T-helper 1 cell treated with Interleukin-12 subunit alpha and Interleukin-12 subunit beta and Interleukin-4 antibody, amounts not matched to agents 30 ng/mL and 1 ng/mL, for 36 hours (primary cell): ENCODE data around the gene KRR1. TPM values are rescaled to one million over a fixed set of nuclear protein-coding genes. Genes with fewer than 3 reads are reported as not detected.

ENCODE experiments used
- intact Hi-C: fragments of 100-400 bp; cut with micrococcal nuclease; formaldehyde crosslinking; loops from one replicate; pipeline ENCODE4 v1.15.1; 2024
- total RNA-seq: library from RNA; stranded (reverse); gene quantifications from 2 replicates; pipeline ENCODE4 v1.2.3, GENCODE V29; 2022

Gene KRR1
- total RNA-seq = 79.4 and 83.2 TPM in 2 replicates

GRCh38 chr12:75511116-75512048 is at the start of gene KRR1:
KRR1 (minus strand) TSS chr12:75511609; CDS start chr12:75511597, 12 bp downstream.
- intact Hi-C loops = loop anchor here (1.0 to 10.0 kb wide), 18 partner anchors 16 to 1553 kb away; partner anchors contain the start of genes ATXN7L3B, BBS10, E2F7 and GLIPR1

- intact Hi-C loops = loop anchor here (1.0 kb wide), 1 partner anchor 475 kb away; no protein-coding TSS in a partner anchor
Observed at GRCh38 chr12:75560167-75560566, 48.8 kb upstream of the KRR1 start.

GRCh38 chr12:75558287-75558686 is 46.9 kb upstream of the KRR1 start:
- intact Hi-C loops = no loop called here

- intact Hi-C loops = no loop called here
Observed at GRCh38 chr12:75556311-75556899, 45.0 kb upstream of the KRR1 start.

- intact Hi-C loops = no loop called here
Observed at GRCh38 chr12:75554556-75554880, 43.1 kb upstream of the KRR1 start.

- intact Hi-C loops = no loop called here
Observed at GRCh38 chr12:75553836-75554555, 42.6 kb upstream of the KRR1 start.

- intact Hi-C loops = no loop called here
Observed at GRCh38 chr12:75553398-75553797, 42.0 kb upstream of the KRR1 start.

GRCh38 chr12:75551477-75551876 is 40.1 kb upstream of the KRR1 start:
- intact Hi-C loops = no loop called here

- intact Hi-C loops = no loop called here
Observed at GRCh38 chr12:75550401-75551240, 39.2 kb upstream of the KRR1 start.

- intact Hi-C loops = no loop called here
Observed at GRCh38 chr12:75549989-75550388, 38.6 kb upstream of the KRR1 start.

GRCh38 chr12:75548879-75549278 is 37.5 kb upstream of the KRR1 start:
- intact Hi-C loops = no loop called here

GRCh38 chr12:75545636-75546035 is 34.2 kb upstream of the KRR1 start:
- intact Hi-C loops = no loop called here

GRCh38 chr12:75543529-75543928 is 32.1 kb upstream of the KRR1 start:
- intact Hi-C loops = no loop called here

- intact Hi-C loops = no loop called here
Observed at GRCh38 chr12:75542942-75543341, 31.5 kb upstream of the KRR1 start.

GRCh38 chr12:75539889-75540288 is 28.5 kb upstream of the KRR1 start:
- intact Hi-C loops = no loop called here

- intact Hi-C loops = no loop called here
Observed at GRCh38 chr12:75533239-75533638, 21.8 kb upstream of the KRR1 start.

GRCh38 chr12:75529826-75530225 is 18.4 kb upstream of the KRR1 start:
- intact Hi-C loops = loop anchor here (5.0 kb wide), 2 partner anchors 127 to 817 kb away; partner anchors contain the start of gene BBS10

GRCh38 chr12:75529316-75529715 is 17.9 kb upstream of the KRR1 start:
- intact Hi-C loops = loop anchor here (5.0 kb wide), 2 partner anchors 128 to 818 kb away; partner anchors contain the start of gene BBS10

- intact Hi-C loops = loop anchor here (5.0 kb wide), 2 partner anchors 129 to 819 kb away; partner anchors contain the start of gene BBS10
Observed at GRCh38 chr12:75528692-75529091, 17.3 kb upstream of the KRR1 start.

- intact Hi-C loops = loop anchor here (5.0 kb wide), 2 partner anchors 129 to 819 kb away; partner anchors contain the start of gene BBS10
Observed at GRCh38 chr12:75528272-75528671, 16.9 kb upstream of the KRR1 start.
